GM21381 (cell line): ENCODE results near the gene TMEM63A.

Experiments
- ATAC-seq: cut with Tn5 transposase; IDR thresholded peaks from one replicate; pipeline ENCODE4 v1.9.1; 2021; ENCODE audit warnings: mild to moderate bottlenecking, moderate library complexity; ENCODE audit not compliant: unreplicated experiment

The TMEM63A gene

DNA sequence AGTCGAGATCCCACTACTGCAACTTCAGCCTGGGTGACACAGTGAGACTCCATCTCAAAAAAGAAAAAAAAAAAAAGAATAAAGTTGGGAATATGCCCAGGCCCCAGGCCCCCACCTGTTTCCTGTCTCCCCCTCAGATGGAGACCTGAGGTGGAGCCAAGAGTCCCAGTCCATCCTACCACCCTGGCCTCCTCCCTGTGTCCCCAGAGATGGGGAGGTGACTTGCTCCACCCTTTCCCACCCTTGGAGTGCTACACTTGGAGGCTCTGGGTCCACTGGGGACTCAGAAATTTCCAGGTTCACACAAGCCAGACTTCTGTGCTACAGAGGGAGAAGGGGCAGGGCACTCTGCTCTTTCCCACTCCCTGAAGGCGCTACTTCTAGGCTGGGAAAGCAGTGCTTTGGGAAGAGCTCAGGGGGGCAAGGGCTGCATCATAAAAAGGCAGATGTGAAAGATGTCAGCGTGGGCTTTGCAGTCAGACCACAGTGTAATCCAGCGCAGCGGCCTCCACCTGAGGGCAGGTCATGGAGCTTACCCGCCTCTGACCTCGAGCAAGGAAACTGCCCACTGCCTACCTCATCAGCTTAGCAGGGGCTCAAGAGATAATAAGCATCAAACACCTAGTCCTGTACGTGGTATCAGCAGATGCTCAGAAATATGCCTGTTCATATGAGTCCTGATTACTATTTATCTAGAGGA, 13.4 kb downstream of the TMEM63A start:
- no peak for ATAC-seq

DNA sequence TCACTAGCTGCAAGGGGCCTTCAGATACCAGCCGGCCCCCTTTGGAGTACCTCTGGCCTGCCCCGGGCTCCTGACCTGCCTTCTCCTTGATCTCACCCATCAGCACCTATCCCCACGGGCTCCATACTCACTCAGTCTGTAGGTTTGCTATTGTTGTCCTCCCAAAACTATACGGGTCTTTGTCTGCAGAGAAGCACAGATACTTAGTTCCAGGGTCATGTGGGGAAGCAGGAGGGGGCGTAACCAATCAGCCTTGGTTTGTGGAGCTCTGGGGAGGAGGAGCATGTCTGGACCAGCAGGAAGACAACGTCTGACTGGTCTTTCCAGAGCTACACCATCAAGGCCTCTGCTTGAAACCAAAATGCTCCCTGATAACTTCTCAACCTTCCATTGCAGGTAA, 15.2 kb downstream of the TMEM63A start:
- no peak for ATAC-seq

DNA sequence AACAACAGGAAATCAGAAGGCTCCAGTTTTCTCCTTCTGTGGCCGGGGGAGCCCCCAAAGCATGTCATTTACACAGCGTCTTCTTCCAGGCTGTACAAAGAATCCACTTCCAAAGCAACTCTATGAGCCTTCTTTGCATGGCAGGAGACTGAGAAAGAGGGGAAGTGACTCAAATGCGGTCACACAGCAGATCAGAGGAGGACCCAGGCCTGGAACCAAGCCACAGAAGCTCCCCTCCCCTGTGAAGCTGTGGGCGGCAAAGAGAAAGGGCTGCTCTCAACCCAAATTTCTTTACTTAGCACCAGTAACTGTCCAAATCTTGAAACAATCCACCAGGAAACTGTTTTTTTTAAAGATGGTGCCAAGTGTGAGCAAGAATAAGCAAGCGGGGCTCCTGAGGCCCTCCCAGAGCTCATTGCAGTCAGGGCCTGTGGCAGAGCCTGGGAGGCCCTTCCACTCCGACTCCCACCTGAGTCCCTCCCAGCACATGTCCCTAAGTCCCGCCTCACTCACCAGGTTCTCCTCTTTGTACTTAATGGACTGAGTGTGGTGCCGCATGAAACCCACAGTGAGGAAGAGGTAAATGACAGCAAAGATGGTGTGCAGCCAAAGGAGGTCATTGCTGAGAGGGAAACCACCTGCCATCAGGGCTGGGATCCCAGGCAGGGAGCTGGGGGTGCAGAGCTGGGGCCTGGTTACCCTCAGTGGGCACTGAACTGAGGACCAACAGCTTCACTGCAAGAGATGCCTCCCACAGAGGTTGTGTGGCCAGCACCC, 15.9 kb downstream of the TMEM63A start:
- no peak for ATAC-seq

DNA sequence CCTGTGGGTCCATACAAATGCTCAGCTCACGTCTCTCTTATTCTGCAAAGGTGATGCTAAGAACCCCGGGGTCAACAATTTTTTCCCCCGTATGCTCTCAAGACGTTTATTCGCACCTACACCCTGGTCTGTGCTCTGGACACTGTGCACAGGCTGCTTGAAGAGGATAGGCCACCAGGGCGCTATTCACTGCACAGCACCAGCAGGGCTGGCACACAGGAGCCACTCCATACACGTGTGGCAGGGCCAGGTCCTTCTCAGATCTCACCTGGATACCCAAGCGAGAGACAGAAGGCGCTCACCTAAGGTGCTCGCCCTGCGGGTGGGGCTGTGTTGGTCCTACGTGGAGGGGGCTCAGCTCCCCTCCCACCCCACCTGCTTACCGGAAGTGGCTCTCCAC, 16.7 kb downstream of the TMEM63A start:
- no peak for ATAC-seq

DNA sequence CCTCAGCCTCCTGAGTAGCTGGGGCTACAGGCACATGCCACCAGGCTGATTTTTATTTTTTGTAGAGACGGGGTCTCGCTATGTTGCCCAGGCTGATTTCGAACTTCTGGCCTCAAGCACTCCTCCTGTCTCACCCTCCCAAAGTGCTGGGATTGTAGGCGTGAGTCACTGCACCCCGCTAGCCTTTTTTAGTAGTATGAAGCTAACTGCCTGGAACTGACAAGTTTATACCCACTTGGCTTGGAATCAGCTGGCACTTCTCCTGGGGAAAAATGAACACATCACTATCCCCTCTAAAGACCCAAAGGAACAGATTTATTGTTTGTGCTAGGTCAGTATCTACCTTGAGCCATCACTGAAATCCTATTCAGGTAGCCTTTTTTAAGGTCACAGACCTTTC, 19.0 kb downstream of the TMEM63A start:
- no peak for ATAC-seq

DNA sequence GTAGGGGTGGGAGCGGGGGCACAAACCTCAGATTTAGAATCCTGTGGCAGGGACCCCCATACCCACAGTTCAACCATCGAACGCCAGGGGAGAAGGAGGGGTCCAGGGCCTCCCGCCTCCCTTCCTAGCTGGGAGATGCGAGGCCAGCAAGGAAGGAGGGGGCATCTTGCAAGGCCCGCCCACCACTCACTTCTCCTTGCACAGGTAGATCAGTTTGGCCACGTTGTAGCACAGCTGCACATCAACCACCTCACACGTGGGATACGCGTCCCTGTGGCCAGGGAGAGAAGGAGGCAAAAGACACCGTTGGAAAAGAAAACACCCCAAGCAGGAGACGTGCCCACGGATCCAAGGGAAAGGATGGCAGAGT, 19.6 kb downstream of the TMEM63A start:
- ATAC-seq, result no peak

DNA sequence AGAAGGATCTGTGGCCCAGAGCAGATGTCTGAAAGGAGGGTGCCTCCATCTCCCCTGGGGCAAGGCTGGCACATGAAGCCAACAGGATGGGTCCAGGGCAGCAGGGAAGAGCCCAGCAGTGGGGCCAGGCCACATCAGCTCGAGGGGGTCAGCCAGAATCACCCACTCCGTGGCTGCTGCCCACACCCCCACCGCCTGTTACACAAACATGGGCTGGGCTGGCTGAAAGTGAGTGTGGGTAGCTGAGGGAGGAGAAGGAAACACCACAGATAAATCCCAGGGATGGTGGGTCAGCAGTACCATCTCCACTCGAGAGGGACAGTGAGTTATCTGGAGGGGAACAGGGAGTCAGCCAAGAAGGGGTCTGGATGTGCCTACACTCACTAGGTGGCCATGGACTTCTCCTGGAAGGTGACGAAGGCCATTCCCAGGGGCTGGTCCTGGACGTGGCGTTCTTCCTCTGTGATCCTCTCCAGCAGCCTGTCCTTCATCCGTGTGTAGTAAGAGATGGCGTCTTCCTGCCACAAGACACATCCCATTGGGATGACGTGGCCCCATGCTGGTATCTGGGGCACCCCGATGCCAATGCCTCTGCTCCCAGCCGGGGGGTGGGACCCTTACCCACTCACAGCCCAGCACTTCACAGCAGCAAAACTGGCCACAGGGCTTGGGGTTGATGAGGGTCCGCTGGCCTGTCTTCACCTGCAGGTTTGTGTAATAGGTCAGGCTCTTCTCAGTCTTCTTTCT, 20.2 kb downstream of the TMEM63A start:
- ATAC-seq, result no peak

DNA sequence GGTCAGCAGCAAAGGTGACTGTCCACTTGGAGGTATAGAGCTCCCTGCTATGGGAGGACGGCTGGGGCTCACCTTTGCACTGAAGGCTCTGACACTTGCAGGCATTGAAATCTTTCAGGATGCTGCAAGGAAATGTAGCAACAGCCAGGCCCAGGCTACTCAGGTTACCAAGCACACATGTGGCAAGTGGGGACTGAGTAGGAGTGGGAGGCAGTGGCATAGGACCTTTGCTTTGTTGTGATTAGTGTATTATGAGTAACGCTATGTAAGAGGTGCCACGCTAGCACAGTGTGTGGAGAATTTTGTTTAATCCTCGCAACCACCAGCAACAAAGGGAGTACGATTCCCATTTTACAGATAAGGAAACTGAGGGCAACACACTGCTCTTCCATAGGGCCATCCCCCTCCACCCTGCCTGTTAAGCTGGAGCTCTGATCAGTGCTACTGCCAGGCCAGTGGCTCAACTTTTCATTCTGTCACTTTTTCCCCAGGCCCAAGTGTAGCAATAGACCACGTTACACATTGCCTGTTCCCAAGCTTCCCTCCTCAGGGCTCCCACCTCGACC, 21.2 kb downstream of the TMEM63A start:
- ATAC-seq, result no peak

DNA sequence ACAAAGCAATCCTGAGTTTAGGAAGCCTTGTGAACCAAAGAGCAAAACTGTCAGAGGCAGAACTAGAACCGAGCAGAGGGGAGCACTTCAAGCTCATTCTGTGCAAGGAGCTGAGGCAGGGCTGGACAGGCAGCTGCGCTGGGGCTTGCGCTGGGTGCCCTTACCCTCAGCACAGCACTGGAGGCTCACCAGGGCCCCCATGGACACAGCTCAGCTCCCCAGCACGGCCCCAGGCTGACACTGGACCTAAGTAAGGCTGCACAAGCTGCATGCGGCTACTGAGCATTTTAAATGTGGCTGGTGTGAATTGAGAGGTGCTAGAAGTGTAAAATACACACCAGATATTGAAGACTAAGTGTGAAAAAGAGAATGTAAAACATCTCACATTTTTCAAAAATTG, 22.1 kb downstream of the TMEM63A start:
- no peak for ATAC-seq

DNA sequence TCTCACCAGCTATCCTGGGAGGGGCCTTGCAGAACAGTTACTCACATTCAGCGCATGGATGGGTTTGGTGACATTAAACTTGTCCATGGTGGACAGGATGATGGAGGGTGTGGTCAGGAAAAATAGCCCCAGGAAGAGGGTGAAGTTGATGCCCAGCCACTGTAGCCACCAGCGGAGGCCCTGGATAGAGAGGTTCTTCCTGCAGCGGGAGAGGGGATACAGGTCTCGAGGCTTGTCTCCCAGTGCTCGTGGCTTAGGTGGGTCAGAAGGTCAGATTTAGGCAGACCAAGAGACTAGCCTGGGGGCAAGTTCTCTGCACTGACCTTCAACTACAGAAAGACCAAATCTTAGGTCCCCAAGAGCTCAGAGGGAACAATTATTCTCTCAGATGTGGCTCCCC, 23.0 kb downstream of the TMEM63A start:
- ATAC-seq, result no peak

DNA sequence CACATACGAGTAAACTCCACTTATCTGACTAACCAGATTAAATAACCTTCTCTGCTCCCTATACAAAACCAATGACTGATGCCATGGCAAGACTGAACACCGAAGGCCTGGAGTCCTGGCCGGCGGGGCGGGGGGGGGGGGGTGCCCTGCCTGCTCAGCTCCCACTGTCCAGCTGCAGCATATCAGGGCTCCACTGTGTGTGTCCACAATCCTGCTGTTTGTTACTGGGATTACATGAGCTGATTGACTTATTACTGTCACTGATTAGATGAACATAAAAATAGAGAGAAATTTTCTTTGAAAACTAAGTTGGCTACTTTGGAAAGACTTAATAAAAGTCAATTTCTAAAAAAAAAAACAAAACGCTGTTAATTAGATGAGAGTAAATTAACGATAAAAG, 24.9 kb downstream of the TMEM63A start:
- ATAC-seq, result no peak

DNA sequence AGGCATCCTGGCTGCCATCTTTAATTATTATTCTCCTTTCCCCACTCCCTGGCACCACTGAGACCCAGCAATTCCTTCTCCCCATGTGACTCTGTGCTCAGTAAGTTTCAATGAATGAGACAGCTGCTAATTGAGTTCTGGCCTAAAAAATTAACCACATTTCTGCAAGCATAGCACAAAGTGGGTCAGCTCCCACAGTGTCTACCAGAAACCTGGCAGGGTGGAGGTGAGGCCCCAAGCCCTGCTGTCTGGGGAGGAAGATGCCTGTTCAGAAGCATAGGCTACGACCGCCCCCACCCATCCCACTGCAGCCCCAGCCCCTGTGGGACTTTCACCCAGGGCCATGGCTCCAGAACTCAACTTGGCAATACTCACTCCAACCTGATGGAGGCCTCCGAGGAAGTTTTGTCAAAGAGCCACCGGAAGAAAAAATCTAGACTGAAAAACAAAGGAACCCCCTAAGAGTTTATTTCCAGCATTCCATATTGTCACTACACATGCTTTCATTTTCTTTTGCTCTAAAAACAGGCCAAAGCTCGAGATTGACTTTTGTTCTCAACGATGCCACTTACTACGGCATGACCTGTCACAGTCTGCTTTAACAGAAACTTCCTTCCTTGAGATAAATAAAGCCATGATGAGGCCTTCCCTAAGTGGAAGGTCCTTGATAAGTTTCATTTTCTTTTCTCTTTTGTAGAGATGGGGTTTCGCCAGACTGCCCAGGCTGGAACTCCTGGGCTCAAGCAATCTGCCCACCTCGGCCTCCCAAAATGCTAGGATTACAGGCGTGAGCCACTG, 26.5 kb downstream of the TMEM63A start:
- no peak for ATAC-seq

DNA sequence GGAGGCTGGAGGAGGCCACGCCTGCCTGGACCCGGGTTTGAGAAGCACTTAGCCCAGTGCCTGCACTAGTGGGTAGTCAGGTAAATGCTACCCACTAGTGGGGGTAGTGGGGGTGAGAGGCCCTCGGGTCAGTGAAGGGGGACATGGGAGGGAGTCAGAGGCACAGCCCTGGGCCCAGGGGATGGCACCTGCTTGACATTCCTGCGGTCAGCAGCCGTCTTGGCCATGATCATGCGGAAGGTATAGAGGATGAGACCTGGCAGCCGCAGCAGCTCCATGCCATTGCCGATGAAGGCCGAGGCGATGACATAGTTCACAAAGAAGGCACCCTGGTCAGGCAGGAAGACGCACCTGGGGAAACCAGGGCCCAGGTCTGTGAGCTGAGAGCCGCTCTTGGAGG, 28.7 kb downstream of the TMEM63A start:
- ATAC-seq, result no peak

DNA sequence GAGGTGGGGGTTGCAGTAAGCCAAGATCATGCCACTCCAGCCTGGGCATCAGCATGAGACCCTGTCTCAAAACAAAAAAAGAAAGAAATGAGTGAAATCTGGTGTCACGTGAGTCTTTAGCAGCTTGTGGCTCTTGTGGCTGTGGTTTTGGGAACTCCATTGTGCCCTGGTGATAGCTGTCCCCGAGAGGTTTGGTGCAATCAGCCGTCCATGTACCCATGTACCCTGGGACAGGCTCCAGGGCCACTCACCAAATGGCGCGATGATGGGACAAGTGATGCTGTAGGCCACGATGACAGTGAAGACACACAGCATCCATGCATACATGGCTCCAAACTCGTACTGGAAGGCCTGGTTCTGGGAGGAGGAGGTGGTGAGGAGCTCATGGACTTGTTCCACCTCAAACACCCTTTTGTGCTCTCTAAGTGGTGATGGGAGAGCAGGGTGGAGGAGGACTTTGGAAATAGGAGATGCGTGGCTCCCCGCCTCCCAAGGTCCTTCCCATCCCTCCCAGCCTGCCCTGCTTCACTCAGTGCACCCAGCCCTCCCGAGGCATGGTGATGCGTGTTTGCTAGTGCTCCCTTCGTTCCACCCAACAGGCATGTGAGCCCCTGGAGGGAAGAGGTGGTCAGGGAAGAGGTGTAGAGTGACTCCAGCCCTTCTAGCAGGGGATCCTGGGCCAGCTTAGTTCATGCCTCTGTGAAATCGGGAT, 29.6 kb downstream of the TMEM63A start:
- no peak for ATAC-seq

DNA sequence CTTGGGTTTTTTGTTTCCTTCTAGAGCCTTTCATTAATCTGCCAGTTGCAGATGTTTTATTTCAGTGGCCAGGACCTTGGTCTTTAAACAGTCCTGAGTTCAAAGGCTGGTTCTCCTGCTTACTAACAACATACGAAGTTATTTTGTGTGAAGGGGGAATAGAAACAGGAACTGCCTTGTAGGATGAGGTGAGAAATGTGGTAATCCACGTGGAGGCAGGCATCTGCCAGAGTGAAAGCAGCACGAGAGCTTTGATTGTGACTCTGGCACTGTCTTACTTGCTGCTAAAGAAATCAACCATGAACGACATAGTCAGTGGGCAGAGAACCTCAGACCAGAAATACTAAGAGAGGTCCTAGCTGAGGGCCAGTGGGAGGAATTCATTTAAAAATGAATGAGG, 30.4 kb downstream of the TMEM63A start:
- ATAC-seq, result peak; percentile 51

DNA sequence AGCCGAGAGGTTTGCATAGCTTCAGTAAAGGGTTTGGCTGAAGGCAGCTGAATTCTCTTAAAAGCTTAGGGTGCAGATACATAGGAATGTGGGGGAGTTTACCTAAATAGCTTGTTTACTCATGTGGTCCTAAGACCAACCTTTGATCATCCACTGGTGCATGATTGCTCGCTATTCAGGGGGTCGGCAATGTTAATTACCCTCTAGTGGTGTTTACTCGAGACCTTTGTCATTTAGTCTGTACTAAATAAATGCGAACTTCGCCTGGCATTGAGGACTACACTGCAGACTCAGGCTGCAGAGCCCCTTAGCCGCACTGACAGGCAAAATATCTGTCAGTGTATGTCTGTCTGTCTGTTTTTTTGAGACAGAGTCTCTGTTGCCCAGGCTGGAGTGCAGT, 31.8 kb downstream of the TMEM63A start:
- ATAC-seq, result no peak

DNA sequence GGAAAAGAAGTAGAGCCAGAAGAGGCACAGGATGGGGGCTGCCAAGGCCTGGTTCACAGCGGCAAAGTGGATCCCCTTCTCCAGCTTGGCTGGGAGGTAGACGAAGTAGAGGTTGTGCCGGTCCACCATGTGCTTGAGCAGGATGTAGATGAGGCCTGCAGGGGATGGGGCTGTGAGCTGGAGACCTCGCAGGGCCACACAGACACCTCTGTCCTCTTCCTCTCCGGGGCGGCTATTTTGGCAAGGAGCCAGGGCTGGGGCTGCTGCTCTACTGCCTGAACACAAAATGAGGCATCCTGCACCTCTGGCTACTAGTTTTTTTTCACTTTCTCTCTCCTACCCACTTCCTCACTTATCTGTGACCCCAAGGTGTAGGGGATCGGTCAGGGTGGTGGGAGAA, 32.3 kb downstream of the TMEM63A start:
- no peak for ATAC-seq

DNA sequence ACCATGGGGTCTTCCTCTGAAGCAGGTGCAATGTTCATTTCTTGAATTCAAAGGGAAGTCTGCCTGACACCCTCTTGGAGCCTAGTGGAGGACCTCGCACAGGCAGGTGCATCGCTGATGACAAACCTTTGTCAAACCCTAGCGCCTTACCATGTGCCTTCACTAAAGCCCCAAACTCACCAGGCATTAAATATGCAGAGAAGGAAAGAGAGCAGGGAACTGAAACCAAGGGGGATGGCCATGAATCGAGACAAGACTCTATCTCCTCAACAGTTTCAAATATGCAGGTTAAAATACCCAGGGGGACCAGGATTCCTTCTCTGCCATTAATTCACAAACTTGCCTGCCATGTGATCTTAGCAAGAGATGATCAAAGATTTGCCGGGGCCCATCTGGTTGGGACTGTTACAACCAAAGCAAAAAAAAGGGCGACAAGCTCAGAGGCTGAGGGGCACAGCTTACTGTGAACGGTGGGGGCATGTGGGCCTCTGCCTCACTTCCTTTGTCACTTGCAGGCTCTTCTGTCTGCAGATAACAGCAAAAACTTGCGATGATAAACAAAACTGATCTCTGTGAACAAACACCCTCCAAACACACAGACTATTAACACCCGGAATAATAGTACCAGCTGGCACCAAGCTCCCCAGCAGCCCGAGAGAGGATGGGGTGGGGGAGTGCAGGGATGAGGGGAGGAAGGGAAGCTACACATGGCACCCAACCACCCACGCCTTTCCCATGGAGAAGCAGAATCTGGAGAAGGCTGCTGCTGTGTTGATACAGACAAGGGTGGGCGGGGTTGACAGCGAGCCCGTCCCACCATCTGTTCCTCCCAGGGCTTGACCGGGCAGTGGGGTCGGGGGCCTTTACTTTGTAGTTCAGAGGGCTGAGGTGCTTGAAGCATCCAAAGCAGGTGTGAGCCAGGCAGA, 33.9 kb downstream of the TMEM63A start:
- peak; percentile 64 for ATAC-seq

DNA sequence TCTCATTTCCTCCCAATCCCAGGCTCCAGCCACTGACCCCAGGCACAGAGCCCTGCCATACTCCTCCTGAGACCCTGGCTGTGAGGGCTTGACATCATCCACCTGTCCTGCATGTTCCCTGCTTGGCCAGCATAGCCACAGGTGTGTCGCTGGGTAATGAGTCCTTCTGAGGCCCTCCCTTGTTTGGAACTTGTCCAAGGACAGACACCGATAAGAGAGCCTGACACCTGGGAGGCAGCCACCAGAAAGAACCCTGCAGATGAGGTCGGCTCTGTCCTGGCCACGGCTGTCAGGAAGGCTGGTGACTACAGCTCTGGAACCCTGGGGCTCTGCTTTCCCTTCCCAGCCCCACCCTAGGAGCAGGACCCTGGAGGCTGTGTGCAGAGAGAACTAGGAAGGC, 34.6 kb downstream of the TMEM63A start:
- peak; percentile 1 for ATAC-seq
